ENCODE data around the gene KSR1. TPM values are rescaled to one million over a fixed set of nuclear protein-coding genes. Genes with fewer than 3 reads are reported as not detected.

The KSR1 gene
- total RNA-seq, 2 experiments from 2014 or later, result 19.4 to 25.3 TPM

DNA sequence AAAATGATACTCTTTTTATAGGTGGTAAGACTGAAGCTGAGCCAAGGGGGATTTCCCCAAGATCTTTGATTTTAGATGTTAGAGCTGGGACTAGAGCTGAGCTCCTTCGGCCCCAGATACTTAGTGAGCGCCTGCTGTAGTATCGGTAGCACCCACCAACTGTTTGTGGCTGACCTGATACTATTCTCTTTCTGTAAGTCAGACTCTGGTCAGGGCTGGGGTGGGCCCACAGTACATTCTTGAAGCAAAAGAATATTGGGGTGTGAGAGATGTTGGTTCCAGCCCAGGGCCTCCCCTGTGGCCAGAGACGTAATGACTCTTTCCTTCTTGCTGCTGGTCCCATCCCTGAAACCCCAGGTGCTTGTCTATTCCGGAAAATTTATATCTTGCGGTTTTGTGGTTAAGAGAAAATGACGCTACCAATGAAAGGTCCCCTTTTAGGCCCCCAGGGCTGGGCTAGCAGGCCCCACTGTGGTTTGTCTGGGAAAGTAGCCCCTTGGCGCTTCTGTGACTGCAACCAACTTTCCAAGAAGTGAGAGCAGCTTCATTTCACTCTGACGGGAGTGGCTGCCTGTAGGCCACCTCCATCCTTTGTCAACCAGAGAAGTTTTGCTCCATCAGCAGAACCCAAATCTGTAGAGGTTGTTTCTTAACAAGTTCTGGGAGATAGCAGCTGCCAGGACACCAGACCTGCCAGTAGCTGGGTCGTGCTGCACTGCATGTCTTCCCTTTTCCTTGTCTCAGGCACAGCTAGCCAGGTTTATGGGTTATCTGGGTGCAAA is 88.3 kb downstream of the KSR1 start:
- Histone ChIP-seq H3K27me3 (ENCODE audit: control insufficient read depth in 1 of 2, insufficient read depth in 2 of 2, low read length in 2 of 2) (no peaks in the 10 kb centered on the region), H3K9me3 (ENCODE audit: control insufficient read depth in 1 of 2, insufficient read depth in 1 of 2, low read length in 2 of 2) (no peaks in the 10 kb centered on the region), H3K4me3 (ENCODE audit: low read length) (no peak overlapping the region), H3K4me1 (ENCODE audit: insufficient read depth, low read length) (peaks cover 43% of the 10 kb centered on the region), H3K27ac (ENCODE audit: low read depth in 1 of 2, low read length in 2 of 2) (no peak overlapping the region), H3K36me3 (ENCODE audit: insufficient read depth, low read length) (no peaks in the 10 kb centered on the region)
- H3K27ac Mint-ChIP-seq, result peak overlapping the region; percentile 19
- peaks cover 46% of the 10 kb centered on the region for H3K4me1 Mint-ChIP-seq (ENCODE audit: low read depth)
- ChIA-PET CTCF (interaction anchor here (1.8 kb wide), 1 partner anchor 88 kb away, joined by 4 read pairs; the partner anchor contains the start of gene KSR1), POLR2A (no interaction called here)
- DNase-seq (peak in 4 of 14 experiments; percentile 4 to 52 (median 38)), ATAC-seq (ENCODE audit: poor library complexity) (peak; percentile 68)
- no peaks in the 10 kb centered on the region for H3K9me3 Mint-ChIP-seq
- peak overlapping the region; percentile 39 for H3K4me3 Mint-ChIP-seq
- intact Hi-C loops (cut with DNase I, micrococcal nuclease), result no loop called here
- no peaks in the 10 kb centered on the region for H3K36me3 Mint-ChIP-seq (ENCODE audit: low read depth)
- H3K27me3 Mint-ChIP-seq, result no peaks in the 10 kb centered on the region
- TF ChIP-seq, protein P1, sequence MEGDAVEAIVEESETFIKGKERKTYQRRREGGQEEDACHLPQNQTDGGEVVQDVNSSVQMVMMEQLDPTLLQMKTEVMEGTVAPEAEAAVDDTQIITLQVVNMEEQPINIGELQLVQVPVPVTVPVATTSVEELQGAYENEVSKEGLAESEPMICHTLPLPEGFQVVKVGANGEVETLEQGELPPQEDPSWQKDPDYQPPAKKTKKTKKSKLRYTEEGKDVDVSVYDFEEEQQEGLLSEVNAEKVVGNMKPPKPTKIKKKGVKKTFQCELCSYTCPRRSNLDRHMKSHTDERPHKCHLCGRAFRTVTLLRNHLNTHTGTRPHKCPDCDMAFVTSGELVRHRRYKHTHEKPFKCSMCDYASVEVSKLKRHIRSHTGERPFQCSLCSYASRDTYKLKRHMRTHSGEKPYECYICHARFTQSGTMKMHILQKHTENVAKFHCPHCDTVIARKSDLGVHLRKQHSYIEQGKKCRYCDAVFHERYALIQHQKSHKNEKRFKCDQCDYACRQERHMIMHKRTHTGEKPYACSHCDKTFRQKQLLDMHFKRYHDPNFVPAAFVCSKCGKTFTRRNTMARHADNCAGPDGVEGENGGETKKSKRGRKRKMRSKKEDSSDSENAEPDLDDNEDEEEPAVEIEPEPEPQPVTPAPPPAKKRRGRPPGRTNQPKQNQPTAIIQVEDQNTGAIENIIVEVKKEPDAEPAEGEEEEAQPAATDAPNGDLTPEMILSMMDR (IDR thresholded peaks at IDR 0.05), result no peak

DNA sequence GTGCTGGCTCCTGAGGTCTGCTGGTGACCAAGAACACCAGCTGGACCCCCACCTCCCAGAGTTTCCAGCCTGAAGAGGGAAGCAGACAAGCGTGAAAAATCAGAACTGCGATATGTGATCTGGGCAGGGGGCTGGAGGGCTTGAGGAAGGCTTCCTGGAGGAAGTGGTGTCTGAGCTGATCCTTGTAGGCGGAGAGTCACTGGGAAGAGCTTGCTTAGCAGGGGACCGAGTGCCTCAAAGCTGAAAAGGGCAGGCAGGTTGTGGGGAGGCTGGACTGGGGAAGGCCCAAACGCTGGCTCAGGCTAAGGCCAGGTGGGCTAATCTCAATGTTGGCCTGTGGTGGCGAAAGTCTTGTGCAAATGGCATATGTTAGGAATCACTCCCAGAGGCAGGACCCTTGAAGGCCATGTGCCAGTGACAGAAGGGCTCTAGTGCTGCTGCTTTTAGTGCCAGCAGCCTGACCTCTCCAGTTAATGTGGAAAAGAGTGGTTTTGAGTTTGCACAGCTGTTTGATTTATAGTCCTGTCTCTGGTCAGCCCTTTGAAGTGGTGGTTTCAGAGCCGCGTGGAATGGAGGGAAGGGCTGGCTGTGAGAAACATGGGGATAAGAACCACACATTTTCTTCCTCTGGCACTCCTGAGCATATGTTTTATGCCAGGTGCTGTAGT is 89.4 kb downstream of the KSR1 start:
- no peak overlapping the region for H3K4me3 Mint-ChIP-seq
- no peaks in the 10 kb centered on the region for H3K36me3 Mint-ChIP-seq (ENCODE audit: low read depth)
- no peak for DNase-seq
- H3K36me3 ChIP-seq (ENCODE audit: insufficient read depth, low read length), result peaks cover 4% of the 10 kb centered on the region
- no peak overlapping the region for H3K4me3 ChIP-seq (ENCODE audit: low read length)
- intact Hi-C loops (cut with DNase I, micrococcal nuclease), result no loop called here
- peaks cover 43% of the 10 kb centered on the region for H3K4me1 ChIP-seq (ENCODE audit: insufficient read depth, low read length)
- no peak overlapping the region for H3K27ac Mint-ChIP-seq
- TF ChIP-seq, protein P1 (IDR thresholded peaks at IDR 0.05), result no peak
- no peak for ATAC-seq (ENCODE audit: poor library complexity)
- ChIA-PET POLR2A (interaction anchor here (1.6 kb wide), 1 partner anchor 11 kb away, joined by 4 read pairs; no protein-coding TSS in a partner anchor), CTCF (interaction anchor here (1.8 kb wide), 1 partner anchor 90 kb away, joined by 4 read pairs; the partner anchor contains the start of gene KSR1)
- no peak overlapping the region for H3K27ac ChIP-seq (ENCODE audit: low read depth in 1 of 2, low read length in 2 of 2)
- peaks cover 46% of the 10 kb centered on the region for H3K4me1 Mint-ChIP-seq (ENCODE audit: low read depth)
- no peaks in the 10 kb centered on the region for H3K9me3 Mint-ChIP-seq
- H3K27me3 Mint-ChIP-seq, result no peaks in the 10 kb centered on the region
- no peaks in the 10 kb centered on the region for H3K9me3 ChIP-seq (ENCODE audit: control insufficient read depth in 1 of 2, insufficient read depth in 1 of 2, low read length in 2 of 2)
- H3K27me3 ChIP-seq (ENCODE audit: control insufficient read depth in 1 of 2, insufficient read depth in 2 of 2, low read length in 2 of 2), result no peaks in the 10 kb centered on the region

DNA sequence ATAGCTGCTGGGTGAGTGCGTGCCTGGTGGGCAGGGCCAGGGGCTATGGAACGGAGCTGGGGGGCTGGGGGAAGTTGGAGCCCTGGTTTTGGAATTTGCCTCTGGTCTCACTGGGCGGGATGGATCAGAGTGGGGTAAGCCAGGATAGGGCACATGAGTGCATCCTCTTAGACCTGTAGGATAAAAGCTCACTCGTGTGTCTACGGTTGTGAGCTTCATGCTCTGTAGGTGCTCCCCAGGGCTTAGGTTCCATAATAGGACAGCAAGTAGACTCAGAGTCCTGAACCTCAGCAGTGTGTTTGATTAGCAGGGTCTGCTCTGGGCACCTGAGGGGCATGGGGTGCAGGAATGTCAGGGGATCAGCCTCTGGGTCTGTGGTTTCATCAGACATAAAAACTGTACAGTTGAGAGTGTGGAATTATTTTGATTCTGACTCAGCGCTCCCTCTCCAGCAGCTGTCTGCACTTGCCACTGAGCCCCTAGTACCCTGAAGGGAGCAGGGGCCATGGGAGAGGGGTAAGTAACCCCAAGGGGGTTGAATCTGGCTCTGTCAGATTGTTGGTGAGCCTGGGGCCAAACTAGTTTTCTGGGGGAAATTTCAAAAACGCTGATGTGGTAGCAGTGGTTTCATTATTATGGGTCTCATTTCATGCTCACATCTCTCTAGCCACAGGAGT is 90.5 kb downstream of the KSR1 start:
- no peak overlapping the region for H3K4me3 Mint-ChIP-seq

More for the DNA sequence above, 90.5 kb downstream of the KSR1 start:
- Mint-ChIP-seq H3K27ac (no peak overlapping the region), H3K4me1 (ENCODE audit: low read depth) (peaks cover 40% of the 10 kb centered on the region), H3K9me3 (no peaks in the 10 kb centered on the region), H3K36me3 (ENCODE audit: low read depth) (peaks cover 8% of the 10 kb centered on the region), H3K27me3 (no peaks in the 10 kb centered on the region)
- no peaks in the 10 kb centered on the region for H3K27me3 ChIP-seq (ENCODE audit: control insufficient read depth in 1 of 2, insufficient read depth in 2 of 2, low read length in 2 of 2)
- intact Hi-C loops (cut with DNase I, micrococcal nuclease), result no loop called here
- no peak for ATAC-seq (ENCODE audit: poor library complexity)
- ChIA-PET POLR2A (interaction anchor here (0.5 to 1.6 kb wide), 2 partner anchors 12 to 17 kb away, joined by 3 to 4 read pairs; no protein-coding TSS in a partner anchor), CTCF (no interaction called here)
- no peak overlapping the region for H3K27ac ChIP-seq (ENCODE audit: low read depth in 1 of 2, low read length in 2 of 2)
- H3K4me3 ChIP-seq (ENCODE audit: low read length), result no peak overlapping the region
- DNase-seq, result no peak
- no peaks in the 10 kb centered on the region for H3K9me3 ChIP-seq (ENCODE audit: control insufficient read depth in 1 of 2, insufficient read depth in 1 of 2, low read length in 2 of 2)
- peaks cover 4% of the 10 kb centered on the region for H3K36me3 ChIP-seq (ENCODE audit: insufficient read depth, low read length)
- TF ChIP-seq, protein P1 (IDR thresholded peaks at IDR 0.05), result no peak
- peaks cover 36% of the 10 kb centered on the region for H3K4me1 ChIP-seq (ENCODE audit: insufficient read depth, low read length)
